CD4-positive, alpha-beta T cell treated with Interleukin-10 for 1 hour (primary cell): ENCODE results near the gene CTDNEP1.

Experiments used
- DNase-seq: peaks from one replicate; pipeline ENCODE4 v3.0.0-alpha.2; 2020

CTDNEP1 gene

DNA sequence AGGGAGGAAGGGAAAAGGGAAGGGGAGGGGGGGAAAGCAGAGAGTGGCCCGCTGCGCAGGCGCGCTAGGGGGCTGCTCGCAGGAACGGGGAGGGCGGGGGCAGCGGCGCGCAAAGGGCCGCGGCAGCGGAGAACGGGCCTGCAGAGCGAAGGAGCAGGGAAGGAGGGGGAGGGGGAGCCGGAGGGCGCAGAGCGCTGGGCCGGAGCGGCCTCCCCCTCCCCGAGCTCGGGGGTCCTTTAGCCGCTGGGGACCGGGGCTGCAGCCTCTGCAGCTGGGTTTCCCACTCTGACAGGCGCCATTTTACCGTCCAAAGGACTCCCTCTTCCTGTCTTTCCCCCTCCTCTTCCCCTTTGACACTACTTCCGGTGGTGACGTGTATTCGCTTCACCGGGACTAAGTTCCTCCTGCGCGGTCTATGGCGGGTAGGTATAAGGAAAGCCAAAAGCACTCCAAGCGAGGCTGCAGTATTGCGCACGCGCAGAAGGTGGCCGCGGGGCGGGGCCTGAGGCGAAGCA is at the start of gene CTDNEP1:
Gene CTDNEP1 (minus strand): TSS at position 74 of the 515 bp plus-strand sequence. CDS start 438 bp downstream, outside the sequence.
- DNase-seq, result peak; percentile 99

GRCh38 chr17:7296189-7296861 is 44.8 kb upstream of the CTDNEP1 start:
- DNase-seq, result peak; percentile 71

DNA sequence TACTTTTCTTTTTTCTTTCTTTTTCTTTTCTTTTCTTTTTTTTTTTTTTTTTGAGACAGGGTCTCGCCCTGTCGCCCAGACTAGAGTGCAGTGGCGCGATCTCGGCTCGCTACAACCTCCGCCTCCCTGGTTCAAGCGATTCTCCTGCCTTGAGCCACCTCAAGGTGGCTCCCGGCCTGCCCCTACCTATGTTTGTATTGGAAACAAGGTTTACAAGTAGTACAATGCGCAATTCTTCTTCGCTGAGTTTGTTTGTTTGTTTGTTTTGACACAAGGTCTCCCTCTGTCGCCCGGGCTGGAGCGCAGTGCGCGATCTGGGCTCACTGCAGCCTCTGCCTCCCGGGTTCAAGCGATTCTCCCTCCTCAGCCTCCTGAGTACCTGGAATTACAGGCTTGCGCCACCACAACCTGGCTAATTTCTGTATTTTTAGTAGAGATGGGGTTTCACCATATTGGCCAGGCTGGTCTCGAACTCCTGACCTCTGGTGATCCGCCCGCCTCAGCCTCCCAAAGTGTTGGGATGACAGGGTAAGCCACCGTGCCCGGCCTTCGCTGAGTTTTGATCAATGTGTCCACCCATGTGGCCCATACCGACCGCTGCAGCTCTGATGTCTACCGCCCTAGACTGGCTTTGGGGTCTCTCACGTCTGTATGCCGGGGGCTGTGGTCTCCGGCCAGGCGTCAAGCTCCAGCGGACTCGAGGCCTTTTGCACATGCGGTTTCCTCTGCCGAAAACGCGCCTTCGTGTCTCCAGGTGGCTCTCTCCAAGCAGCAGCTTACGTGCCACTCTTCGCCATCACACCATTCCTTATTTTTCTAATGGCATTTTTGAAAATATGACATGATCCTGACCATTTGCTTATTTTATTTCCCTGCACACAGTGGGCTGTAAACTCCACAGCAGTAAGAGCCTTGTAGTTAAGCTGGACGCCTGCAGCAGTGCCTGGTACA is 44.0 kb upstream of the CTDNEP1 start:
- DNase-seq, result no peak

GRCh38 chr17:7294614-7295153 is 43.1 kb upstream of the CTDNEP1 start, which contains the start of gene YBX2:
TSS of gene YBX2 (minus strand) at chr17:7294639. CDS start at chr17:7294500, 139 bp downstream.
- peak; percentile 86 for DNase-seq

- DNase-seq, result no peak
These were observed 42.5 kb upstream of the CTDNEP1 start for GRCh38 chr17:7293816-7294613.

DNA sequence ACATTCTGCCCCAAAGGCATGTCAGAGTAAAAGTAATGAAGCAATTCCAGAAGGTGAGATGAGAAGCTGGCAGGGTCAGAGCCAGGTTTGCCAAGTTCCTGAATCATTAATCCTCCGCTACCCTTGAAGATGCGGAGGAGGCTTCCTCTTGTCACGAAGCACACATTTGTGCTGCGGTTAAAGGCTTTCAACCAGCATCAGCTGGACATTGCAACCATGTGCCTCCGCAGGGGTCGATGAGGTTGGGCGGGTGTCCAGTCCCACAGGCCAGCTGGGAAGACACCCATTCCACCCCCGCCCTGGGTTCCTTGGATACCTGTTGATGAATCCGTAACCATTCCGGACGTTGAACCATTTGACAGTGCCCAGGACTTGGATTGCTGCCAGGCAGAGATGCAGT is 41.6 kb upstream of the CTDNEP1 start:
- DNase-seq, result no peak

DNA sequence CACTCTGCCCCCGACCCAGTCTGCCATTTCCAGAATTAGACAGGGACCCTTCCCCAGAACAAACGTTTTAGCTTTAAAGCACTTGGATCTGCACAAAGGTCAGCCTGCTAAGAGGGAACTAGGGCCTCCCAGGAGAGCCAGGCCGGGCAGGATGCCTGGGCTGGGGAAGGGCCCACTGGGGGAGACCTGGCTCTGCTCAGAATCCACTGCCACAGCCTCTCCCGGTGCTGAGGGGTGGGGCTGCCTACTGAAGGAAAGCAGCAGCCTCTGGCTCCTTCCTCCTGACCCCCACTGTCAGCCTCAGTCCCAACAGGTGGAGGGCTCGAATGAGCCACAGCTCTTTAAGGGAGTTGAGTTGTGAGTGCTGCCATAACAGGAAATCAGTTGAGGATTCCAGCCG is 41.2 kb upstream of the CTDNEP1 start:
- no peak for DNase-seq

- DNase-seq, result no peak
These were observed 40.7 kb upstream of the CTDNEP1 start for GRCh38 chr17:7292194-7292593.

GRCh38 chr17:7290685-7291084 is 39.2 kb upstream of the CTDNEP1 start:
- no peak for DNase-seq

GRCh38 chr17:7290166-7290565 is 38.6 kb upstream of the CTDNEP1 start:
- no peak for DNase-seq

GRCh38 chr17:7289256-7290032 is 37.9 kb upstream of the CTDNEP1 start:
- no peak for DNase-seq

DNA sequence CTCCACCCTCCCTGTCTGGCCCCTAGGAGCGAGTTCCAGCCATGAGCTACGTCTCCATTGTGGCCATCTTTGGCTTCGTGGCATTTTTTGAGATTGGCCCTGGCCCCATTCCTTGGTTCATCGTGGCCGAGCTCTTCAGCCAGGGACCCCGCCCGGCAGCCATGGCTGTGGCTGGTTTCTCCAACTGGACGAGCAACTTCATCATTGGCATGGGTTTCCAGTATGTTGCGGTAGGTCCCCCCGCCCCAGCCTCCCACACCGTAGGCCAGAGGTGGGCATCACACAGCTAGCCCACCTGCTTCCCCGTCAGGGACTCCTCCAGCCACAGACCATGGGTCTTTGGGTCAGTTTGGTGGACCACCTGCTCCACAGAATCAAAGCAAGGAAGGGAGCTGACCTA is 34.1 kb upstream of the CTDNEP1 start:
- DNase-seq, result no peak

DNA sequence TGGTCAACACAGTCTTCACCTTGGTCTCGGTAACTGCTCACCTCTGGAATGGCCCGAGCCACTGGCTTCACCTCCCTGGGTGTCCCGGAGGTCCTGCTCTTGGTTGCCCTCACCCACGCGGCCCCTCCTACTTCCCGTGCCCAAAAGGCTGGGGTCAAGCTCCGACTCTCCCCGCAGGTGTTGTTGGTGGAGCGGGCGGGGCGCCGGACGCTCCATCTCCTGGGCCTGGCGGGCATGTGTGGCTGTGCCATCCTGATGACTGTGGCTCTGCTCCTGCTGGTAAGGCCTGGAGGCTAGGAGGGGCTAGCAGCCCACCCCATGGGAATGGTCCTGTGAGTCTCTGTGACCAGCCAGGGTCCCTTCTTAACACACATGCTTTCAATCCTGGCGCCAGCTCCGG is 33.4 kb upstream of the CTDNEP1 start:
- DNase-seq, result no peak

GRCh38 chr17:7283471-7284216 is 32.1 kb upstream of the CTDNEP1 start:
- no peak for DNase-seq

DNA sequence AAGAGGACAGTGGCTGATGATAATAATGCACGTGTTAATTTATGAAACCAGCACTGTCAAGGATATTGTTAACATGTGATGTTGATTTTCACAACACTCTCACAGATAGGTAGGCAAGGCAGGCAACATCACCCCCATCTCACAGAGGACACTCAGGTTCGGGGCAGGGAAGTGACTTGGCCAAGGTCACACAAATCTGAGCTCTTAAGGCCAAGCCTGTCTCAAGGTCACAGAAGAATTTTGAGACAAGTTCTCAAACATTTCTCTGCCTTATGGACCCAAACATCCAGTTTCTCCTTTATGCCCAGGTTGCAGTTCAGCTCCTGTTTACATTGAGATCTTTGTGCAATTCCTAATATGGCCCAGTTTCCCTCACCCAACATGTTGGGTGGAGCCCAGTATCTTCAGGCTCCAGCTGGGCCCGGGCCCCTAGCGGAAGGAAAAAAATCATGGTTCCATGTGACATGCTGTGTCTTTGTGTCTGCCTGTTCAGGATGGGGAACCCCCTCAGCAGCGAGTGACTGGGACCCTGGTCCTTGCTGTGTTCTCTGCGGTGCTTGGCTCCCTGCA is 31.3 kb upstream of the CTDNEP1 start:
- DNase-seq, result no peak

DNA sequence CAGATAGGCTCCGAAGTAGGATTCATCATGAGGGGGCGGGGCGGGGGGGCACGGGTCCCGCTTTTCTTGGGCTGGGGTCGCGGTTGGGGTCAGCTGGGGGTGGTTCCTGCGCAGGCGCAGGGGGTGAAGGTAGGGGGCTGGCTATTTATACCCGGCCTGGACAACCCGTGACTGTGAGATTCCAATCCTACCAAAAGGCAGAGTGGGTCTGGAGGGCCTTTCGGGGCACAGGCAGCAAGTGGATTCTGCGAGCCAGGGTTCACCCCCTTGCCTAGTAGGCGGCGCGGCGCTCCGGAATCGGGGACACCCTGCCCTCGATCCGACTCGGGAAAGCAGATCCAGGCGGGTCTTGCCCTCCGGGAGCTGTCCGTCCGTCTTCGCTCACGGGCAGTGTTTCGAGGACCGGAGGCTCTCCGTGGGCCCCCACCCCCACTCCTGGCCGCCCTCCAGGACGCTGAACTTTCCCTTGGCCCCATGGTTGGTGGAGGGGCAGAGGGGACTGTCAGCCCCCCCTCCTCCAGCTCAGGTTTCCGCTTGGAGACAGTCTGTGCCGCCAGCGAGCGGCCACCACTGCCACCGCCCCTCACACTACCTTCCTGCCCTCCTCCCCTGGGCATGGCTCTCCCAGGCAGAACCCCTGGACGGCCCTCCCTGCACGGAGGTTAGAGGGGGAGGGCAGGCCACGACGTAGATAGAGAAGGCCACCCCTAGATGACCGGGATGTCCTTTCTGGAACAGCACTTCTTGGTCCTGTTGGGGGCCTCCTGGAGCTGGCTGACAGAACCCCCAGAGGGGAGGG is 30.6 kb upstream of the CTDNEP1 start:
- no peak for DNase-seq

- peak; percentile 90 for DNase-seq
These were observed 29.8 kb upstream of the CTDNEP1 start, which contains the start of gene SLC2A4 for GRCh38 chr17:7281074-7281952. TSS of gene SLC2A4 (plus strand) at chr17:7281718. CDS start at chr17:7281935, 217 bp downstream.

DNA sequence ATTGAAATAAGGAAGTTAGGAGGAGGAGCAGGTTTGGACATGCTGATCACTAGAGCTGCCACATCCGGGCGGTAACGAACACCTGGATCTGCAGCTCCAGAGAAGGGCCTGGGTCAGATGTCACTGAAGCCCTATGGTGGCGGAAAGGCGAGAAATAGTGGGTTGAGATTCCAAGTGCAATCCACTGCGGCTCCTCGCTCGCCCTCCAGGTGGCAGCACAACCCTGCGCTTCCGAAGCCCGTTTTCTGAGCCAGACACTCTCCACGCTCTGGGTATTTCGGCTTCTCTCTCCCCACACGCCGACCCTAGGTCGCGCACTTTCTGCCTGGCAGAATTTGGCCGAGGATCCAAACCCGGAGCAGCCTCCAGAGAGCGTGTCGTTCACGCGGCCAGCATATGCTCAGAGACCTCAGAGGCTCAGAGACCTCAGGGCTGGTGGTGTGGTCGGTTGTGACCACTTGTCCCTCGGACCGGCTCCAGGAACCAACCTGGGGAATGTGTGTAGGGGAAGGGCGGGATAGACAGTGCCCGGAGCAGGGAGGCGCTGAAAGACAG is 29.1 kb upstream of the CTDNEP1 start:
- peak; percentile 89 for DNase-seq
